Suprapubic skin (tissue), 4 donors: ENCODE data around the gene ERVMER34-1.

ENCODE experiments used
- EP300 ChIP-seq: sonication (generic); formaldehyde crosslinking; IDR thresholded peaks from one replicate; pipeline ENCODE4 v1.6.1; 2017; ENCODE audit warnings: antibody characterized with exemption
- POLR2A ChIP-seq, 2 donors: fragments of 450-650 bp; IDR thresholded peaks; one replicate each; pipeline ENCODE4 v1.6.1; 2017; ENCODE audit warnings: antibody characterized with exemption in 2 of 2, mild to moderate bottlenecking in 2 of 2, moderate library complexity in 2 of 2
- POLR2AphosphoS5 ChIP-seq, 3 donors: sonication (generic); formaldehyde crosslinking; IDR thresholded peaks; one replicate each; pipeline ENCODE4 v1.6.1; 2017; ENCODE audit warnings: antibody characterized with exemption in 3 of 3
- TF ChIP-seq, protein P1 (sequence below), 2 donors: fragments of 200-600 bp in 1 of 2; fragments of 450-650 bp in 1 of 2; sonication (generic) in 1 of 2; IDR thresholded peaks; one replicate each; pipeline ENCODE4 v1.5.1; 2016 to 2019; ENCODE audit warnings: antibody characterized with exemption in 2 of 2, mild to moderate bottlenecking in 1 of 2, moderate library complexity in 1 of 2

DNA sequence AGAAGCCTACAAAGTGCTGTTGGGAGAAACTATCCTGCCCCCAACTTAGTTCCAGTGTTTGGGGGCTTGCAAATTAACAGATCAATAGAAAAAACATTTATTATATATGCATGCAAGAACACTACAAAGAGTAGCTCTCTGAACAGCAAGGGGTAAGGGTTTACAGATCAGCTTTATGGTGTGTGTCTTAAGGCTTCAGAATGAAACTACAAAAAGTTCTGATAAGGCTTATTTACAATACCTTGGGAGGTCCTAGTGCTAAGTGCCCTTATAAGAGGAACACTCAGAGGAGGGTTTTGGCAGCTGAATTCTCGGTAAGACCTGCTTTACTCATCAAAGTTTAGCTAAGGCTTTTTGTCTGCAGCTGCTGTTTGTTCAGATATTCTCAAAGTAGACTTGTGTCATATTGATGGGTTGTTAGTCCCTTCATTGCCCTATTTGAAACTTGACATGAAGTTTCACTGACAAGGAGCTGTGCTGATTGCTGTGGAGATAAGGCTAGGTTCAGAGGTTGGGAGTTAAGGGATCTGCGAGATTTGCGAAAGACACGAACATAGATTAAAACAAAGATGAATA, 7.7 kb downstream of the ERVMER34-1 start:
- TF ChIP-seq, protein P1, sequence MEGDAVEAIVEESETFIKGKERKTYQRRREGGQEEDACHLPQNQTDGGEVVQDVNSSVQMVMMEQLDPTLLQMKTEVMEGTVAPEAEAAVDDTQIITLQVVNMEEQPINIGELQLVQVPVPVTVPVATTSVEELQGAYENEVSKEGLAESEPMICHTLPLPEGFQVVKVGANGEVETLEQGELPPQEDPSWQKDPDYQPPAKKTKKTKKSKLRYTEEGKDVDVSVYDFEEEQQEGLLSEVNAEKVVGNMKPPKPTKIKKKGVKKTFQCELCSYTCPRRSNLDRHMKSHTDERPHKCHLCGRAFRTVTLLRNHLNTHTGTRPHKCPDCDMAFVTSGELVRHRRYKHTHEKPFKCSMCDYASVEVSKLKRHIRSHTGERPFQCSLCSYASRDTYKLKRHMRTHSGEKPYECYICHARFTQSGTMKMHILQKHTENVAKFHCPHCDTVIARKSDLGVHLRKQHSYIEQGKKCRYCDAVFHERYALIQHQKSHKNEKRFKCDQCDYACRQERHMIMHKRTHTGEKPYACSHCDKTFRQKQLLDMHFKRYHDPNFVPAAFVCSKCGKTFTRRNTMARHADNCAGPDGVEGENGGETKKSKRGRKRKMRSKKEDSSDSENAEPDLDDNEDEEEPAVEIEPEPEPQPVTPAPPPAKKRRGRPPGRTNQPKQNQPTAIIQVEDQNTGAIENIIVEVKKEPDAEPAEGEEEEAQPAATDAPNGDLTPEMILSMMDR (IDR thresholded peaks at IDR 0.05) = no peak
- TF ChIP-seq POLR2A (IDR thresholded peaks at IDR 0.05) (no peak), EP300 (no peak), POLR2AphosphoS5 (IDR thresholded peaks at IDR 0.05) (no peak)
